ENCODE results near the gene IQSEC1.

The IQSEC1 gene

GRCh38 chr3:12954180-12954579, 119.0 kb downstream of the IQSEC1 start:
- DNase-seq, result no peak
- CTCF ChIA-PET, result interaction anchor here (1.2 to 25.0 kb wide), 6 partner anchors 12 to 113 kb away, joined by 3 to 400 read pairs (median 5); partner anchors contain the start of gene RPL32
- POLR2A ChIA-PET, result interaction anchor here (0.7 to 1.1 kb wide), 2 partner anchors 29 to 30 kb away, joined by 3 read pairs; no protein-coding TSS in a partner anchor
- H3K27ac ChIP-seq (ENCODE audit: insufficient read depth in 1 of 2, low read depth in 1 of 2, low read length in 2 of 2, poor library complexity in 1 of 2, severe bottlenecking in 2 of 2), result no peak overlapping the region
- H3K4me3 ChIP-seq (ENCODE audit: control insufficient read depth in 1 of 7, extremely low read depth in 1 of 7, insufficient read depth in 4 of 7, low read depth in 2 of 7, low read length in 6 of 7), result no peak overlapping the region
- WGBS (ENCODE audit: insufficient coverage), result 100% methylated on average over 3 of the region's 6 CpGs
- no peaks in the 10 kb centered on the region for H3K27me3 ChIP-seq (replicated peaks in 2 of 5; ENCODE audit: control insufficient read depth in 4 of 5, insufficient read depth in 5 of 5, low read length in 4 of 5)
- no peaks in the 10 kb centered on the region for H3K36me3 ChIP-seq (ENCODE audit: control insufficient read depth in 4 of 4, insufficient read depth in 4 of 4, low read length in 3 of 4)
- peaks cover 0 to 67% (median 53%) of the 10 kb centered on the region in 4 experiments for H3K4me1 ChIP-seq (ENCODE audit: control extremely low read depth in 1 of 4, control insufficient read depth in 4 of 4, insufficient read depth in 4 of 4, low read length in 3 of 4)
- H3K9me3 ChIP-seq (ENCODE audit: control extremely low read depth in 1 of 5, control insufficient read depth in 4 of 5, insufficient read depth in 2 of 5, low read depth in 1 of 5, low read length in 4 of 5), result no peaks in the 10 kb centered on the region

- CTCF ChIA-PET, result interaction anchor here (0.9 to 25.0 kb wide), 6 partner anchors 12 to 112 kb away, joined by 3 to 400 read pairs (median 4); partner anchors contain the start of gene RPL32
- H3K4me3 ChIP-seq (ENCODE audit: control insufficient read depth in 1 of 7, extremely low read depth in 1 of 7, insufficient read depth in 4 of 7, low read depth in 2 of 7, low read length in 6 of 7), result no peak overlapping the region
- POLR2A ChIA-PET, result interaction anchor here (1.1 kb wide), 1 partner anchor 28 kb away, joined by 3 read pairs; no protein-coding TSS in a partner anchor
- H3K27me3 ChIP-seq (replicated peaks in 2 of 5; ENCODE audit: control insufficient read depth in 4 of 5, insufficient read depth in 5 of 5, low read length in 4 of 5), result no peaks in the 10 kb centered on the region
- H3K36me3 ChIP-seq (ENCODE audit: control insufficient read depth in 4 of 4, insufficient read depth in 4 of 4, low read length in 3 of 4), result no peaks in the 10 kb centered on the region
- peak in 1 of 3 donors; percentile 30 for DNase-seq
- no peaks in the 10 kb centered on the region for H3K9me3 ChIP-seq (ENCODE audit: control extremely low read depth in 1 of 5, control insufficient read depth in 4 of 5, insufficient read depth in 2 of 5, low read depth in 1 of 5, low read length in 4 of 5)
- WGBS (ENCODE audit: insufficient coverage), result 95% methylated on average over 22 of the region's 26 CpGs
- H3K4me1 ChIP-seq (ENCODE audit: control extremely low read depth in 1 of 4, control insufficient read depth in 4 of 4, insufficient read depth in 4 of 4, low read length in 3 of 4), result peaks cover 0 to 67% (median 53%) of the 10 kb centered on the region in 4 experiments
- peak overlapping the region in 1 of 2 experiments; percentile 8 for H3K27ac ChIP-seq (ENCODE audit: insufficient read depth in 1 of 2, low read depth in 1 of 2, low read length in 2 of 2, poor library complexity in 1 of 2, severe bottlenecking in 2 of 2)
Measured at GRCh38 chr3:12953201-12953995, 119.8 kb downstream of the IQSEC1 start.

- Histone ChIP-seq H3K27ac (ENCODE audit: insufficient read depth in 1 of 2, low read depth in 1 of 2, low read length in 2 of 2, poor library complexity in 1 of 2, severe bottlenecking in 2 of 2) (peak overlapping the region in 1 of 2 experiments; percentile 8), H3K36me3 (ENCODE audit: control insufficient read depth in 4 of 4, insufficient read depth in 4 of 4, low read length in 3 of 4) (no peaks in the 10 kb centered on the region), H3K4me3 (ENCODE audit: control insufficient read depth in 1 of 7, extremely low read depth in 1 of 7, insufficient read depth in 4 of 7, low read depth in 2 of 7, low read length in 6 of 7) (no peak overlapping the region), H3K4me1 (ENCODE audit: control extremely low read depth in 1 of 4, control insufficient read depth in 4 of 4, insufficient read depth in 4 of 4, low read length in 3 of 4) (peaks cover 0 to 70% (median 58%) of the 10 kb centered on the region in 4 experiments), H3K27me3 (replicated peaks in 2 of 5; ENCODE audit: control insufficient read depth in 4 of 5, insufficient read depth in 5 of 5, low read length in 4 of 5) (no peaks in the 10 kb centered on the region), H3K9me3 (ENCODE audit: control extremely low read depth in 1 of 5, control insufficient read depth in 4 of 5, insufficient read depth in 2 of 5, low read depth in 1 of 5, low read length in 4 of 5) (no peaks in the 10 kb centered on the region)
- ChIA-PET CTCF (interaction anchor here (0.9 to 25.0 kb wide), 5 partner anchors 9 to 111 kb away, joined by 3 to 400 read pairs (median 9); partner anchors contain the start of gene RPL32), POLR2A (interaction anchor here (0.6 to 1.1 kb wide), 2 partner anchors 29 to 33 kb away, joined by 3 read pairs; no protein-coding TSS in a partner anchor)
- no peak for DNase-seq
- 77% methylated on average over 13 of the region's 14 CpGs for WGBS (ENCODE audit: insufficient coverage)
Measured at GRCh38 chr3:12952343-12953200, 120.7 kb downstream of the IQSEC1 start.

- CTCF ChIA-PET, result interaction anchor here (0.5 to 25.0 kb wide), 7 partner anchors 13 to 809 kb away, joined by 3 to 400 read pairs (median 3); no protein-coding TSS in a partner anchor
Measured at GRCh38 chr3:12948891-12949711, 124.1 kb downstream of the IQSEC1 start.

GRCh38 chr3:12948371-12948770, 124.9 kb downstream of the IQSEC1 start:
- DNase-seq, result no peak

More at GRCh38 chr3:12948891-12949711, 124.1 kb downstream of the IQSEC1 start:
- Histone ChIP-seq H3K36me3 (ENCODE audit: control insufficient read depth in 4 of 4, insufficient read depth in 4 of 4, low read length in 3 of 4) (no peaks in the 10 kb centered on the region), H3K4me3 (ENCODE audit: control insufficient read depth in 1 of 7, extremely low read depth in 1 of 7, insufficient read depth in 4 of 7, low read depth in 2 of 7, low read length in 6 of 7) (peak overlapping the region in 1 of 7 experiments; percentile 14), H3K4me1 (ENCODE audit: control extremely low read depth in 1 of 4, control insufficient read depth in 4 of 4, insufficient read depth in 4 of 4, low read length in 3 of 4) (peaks cover 0 to 52% (median 48%) of the 10 kb centered on the region in 4 experiments), H3K9me3 (ENCODE audit: control extremely low read depth in 1 of 5, control insufficient read depth in 4 of 5, insufficient read depth in 2 of 5, low read depth in 1 of 5, low read length in 4 of 5) (no peaks in the 10 kb centered on the region), H3K27me3 (replicated peaks in 2 of 5; ENCODE audit: control insufficient read depth in 4 of 5, insufficient read depth in 5 of 5, low read length in 4 of 5) (no peaks in the 10 kb centered on the region), H3K27ac (ENCODE audit: insufficient read depth in 1 of 2, low read depth in 1 of 2, low read length in 2 of 2, poor library complexity in 1 of 2, severe bottlenecking in 2 of 2) (no peak overlapping the region)
- DNase-seq, result peak; percentile 37 to 84 (median 76)
- POLR2A ChIA-PET, result interaction anchor here (0.6 kb wide), 1 partner anchor 1741 kb away, joined by 5 read pairs; no protein-coding TSS in a partner anchor
- WGBS (ENCODE audit: insufficient coverage), result 53% methylated on average over 5 of the region's 10 CpGs

More at GRCh38 chr3:12948371-12948770, 124.9 kb downstream of the IQSEC1 start:
- Histone ChIP-seq H3K36me3 (ENCODE audit: control insufficient read depth in 4 of 4, insufficient read depth in 4 of 4, low read length in 3 of 4) (no peaks in the 10 kb centered on the region), H3K27ac (ENCODE audit: insufficient read depth in 1 of 2, low read depth in 1 of 2, low read length in 2 of 2, poor library complexity in 1 of 2, severe bottlenecking in 2 of 2) (no peak overlapping the region), H3K27me3 (replicated peaks in 2 of 5; ENCODE audit: control insufficient read depth in 4 of 5, insufficient read depth in 5 of 5, low read length in 4 of 5) (no peaks in the 10 kb centered on the region), H3K4me1 (ENCODE audit: control extremely low read depth in 1 of 4, control insufficient read depth in 4 of 4, insufficient read depth in 4 of 4, low read length in 3 of 4) (peaks cover 0 to 46% (median 42%) of the 10 kb centered on the region in 4 experiments), H3K9me3 (ENCODE audit: control extremely low read depth in 1 of 5, control insufficient read depth in 4 of 5, insufficient read depth in 2 of 5, low read depth in 1 of 5, low read length in 4 of 5) (no peaks in the 10 kb centered on the region), H3K4me3 (ENCODE audit: control insufficient read depth in 1 of 7, extremely low read depth in 1 of 7, insufficient read depth in 4 of 7, low read depth in 2 of 7, low read length in 6 of 7) (peak overlapping the region in 1 of 7 experiments; percentile 12)
- POLR2A ChIA-PET, result no interaction called here
- WGBS (ENCODE audit: insufficient coverage), result 100% methylated on average over 2 of the region's 7 CpGs
- CTCF ChIA-PET, result interaction anchor here (0.5 to 25.0 kb wide), 9 partner anchors 12 to 809 kb away, joined by 3 to 400 read pairs (median 3); no protein-coding TSS in a partner anchor
